ENCODE measurements around the gene NDUFB4.

GRCh38 chr3:120614765-120615164 lies 18.6 kb downstream of the NDUFB4 start:
- TF ChIP-seq EZH2 (IDR thresholded peaks at IDR 0.05; ENCODE audit: borderline replicate concordance, low read length), result no peak
- no peak for TF ChIP-seq CTCF (conservative IDR thresholded peaks at IDR 0.05 in 1 of 2, IDR thresholded peaks at IDR 0.05 in 1 of 2; ENCODE audit: extremely low read depth in 1 of 2, insufficient read depth in 1 of 2, low read depth in 1 of 2, low read length in 2 of 2)
